NCI-H2227 (cell line): ENCODE data around the gene PHF21A.
A peak's percentile ranks its signal among the peaks of the same experiment; 100 is the strongest.

ENCODE experiments used
- DNase-seq: peaks from one replicate; lab custom pipeline; 2025; ENCODE audit not compliant: unreplicated experiment; lab: John Stamatoyannopoulos, UW

PHF21A gene

DNA sequence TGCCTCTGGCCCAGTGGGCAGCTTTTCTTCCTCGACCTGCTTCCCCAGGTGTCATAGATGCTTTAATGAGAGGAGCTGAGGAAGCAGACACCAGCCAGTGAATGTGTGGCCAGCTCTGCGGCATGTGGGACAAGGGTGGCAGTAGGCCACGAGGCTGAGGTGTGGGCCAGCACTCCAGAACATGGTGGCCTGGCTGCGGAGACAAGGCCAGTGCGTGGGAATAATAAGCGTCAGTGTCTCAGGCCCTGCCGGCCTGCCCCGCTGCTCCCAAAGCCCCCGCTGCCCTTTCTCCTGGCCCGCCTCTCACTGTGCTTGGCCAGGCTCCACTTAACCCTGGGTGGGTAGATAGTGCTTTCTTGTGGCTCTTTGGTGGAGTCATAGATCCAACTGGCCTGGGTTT lies 233.7 kb downstream of the PHF21A start:
- no peak for DNase-seq

DNA sequence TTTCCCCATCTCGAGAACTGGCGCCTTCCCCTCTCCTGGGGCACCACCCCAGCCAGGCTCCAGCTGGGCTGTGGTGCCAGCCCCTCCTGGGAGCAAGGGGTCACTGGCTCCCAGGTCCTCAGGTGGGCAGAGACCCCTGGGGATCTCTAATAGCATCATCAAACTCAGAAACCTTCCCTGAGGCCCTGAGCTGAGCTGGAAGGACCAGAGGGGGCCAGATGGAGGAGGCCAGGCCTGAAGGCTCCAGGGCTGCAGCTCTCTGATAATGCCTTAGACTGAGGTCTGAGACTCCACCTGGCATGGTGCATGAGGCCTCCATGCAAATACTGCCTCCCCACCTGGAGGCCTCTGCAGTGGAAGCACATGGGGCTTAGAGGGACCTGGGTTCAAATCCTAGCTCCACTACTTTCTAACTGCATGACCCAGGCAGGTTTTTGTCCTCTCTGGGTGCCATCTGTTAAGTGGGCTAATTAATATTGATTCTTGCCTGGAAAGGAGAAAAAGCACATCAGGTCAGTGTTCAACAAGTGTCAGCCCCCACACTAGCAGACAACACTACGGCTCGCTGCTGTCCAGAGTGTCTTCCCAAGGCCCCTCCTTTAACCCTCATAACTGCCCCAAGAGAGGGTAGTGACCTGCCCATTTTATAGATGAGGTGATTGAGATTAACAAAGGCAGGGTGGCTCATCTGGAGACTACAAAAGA lies 234.3 kb downstream of the PHF21A start:
- DNase-seq: no peak

DNA sequence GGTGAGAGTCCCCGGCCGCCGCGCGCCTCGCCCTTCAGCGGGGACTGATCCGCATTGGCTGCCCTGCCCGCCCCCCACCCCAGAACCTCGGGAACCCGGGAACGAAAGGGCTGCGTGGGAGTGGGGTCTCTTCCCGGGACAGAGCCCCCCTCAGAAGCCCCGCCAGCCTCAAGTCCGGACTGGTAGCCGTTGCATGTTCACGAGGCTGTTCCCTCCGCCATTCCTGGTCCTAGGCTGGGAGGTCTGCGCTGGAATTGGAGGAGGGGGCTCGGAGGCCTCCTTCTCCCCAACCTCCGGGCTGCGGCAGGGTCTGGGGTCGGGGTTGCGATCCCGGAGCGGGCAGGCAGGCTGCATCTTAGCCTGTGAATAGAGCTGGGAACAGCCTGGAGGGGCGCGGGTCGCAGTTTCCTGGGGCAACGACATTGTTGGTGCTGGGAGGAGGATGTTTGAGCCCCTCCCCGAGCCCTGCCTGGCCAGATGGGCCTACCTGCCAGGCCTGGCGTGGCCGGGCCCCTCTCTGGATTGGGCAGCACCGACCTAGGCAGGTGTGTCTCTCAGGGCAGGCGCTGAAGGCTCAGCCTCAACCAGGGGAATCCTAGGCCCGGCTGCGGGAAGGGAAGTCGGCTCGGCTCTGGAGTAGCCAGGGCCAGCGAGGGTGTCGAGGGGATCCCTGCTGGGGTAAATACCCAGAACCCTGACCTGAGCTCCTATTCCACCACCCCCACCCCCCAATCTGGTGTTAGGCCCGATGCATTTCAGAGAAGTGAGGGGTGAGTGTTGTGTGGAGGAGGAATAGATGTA lies 235.1 kb downstream of the PHF21A start:
- peak; percentile 33 for DNase-seq

DNA sequence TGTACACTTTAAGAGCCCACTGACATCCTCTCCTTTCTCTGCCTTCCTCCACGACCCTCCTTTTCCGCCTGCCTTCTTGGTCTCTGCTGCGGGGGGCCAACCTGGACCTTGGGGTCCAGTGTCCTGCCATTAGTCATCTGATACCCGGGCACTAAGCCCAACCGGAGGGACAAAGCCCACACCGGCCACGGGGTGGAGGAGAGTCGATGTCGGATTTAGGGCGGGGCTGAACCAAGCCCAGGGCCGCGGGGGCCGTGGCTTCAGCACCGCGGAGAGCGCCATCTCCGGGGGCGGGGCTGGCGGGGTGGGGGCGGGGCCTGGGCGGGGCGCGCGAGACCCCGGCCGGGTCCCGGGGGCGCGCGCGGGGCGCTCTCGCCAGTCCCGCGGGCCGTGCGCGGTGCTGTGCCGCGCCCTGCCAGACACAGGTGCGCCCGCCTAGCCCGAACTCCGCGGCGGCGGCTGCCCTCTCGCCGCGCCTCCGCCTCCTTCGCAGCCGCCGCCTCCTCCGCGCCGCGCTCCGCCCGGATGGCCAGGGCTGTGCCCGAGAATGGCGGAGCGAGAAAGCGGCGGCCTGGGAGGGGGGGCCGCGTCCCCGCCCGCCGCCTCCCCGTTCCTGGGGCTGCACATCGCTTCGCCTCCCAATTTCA lies 235.9 kb downstream of the PHF21A start, which contains the start of gene MAPK8IP1:
MAPK8IP1 (plus strand) TSS at position 378 of the 647 bp plus-strand sequence; CDS start at position 548, 170 bp downstream.
- DNase-seq: peak; percentile 85

DNA sequence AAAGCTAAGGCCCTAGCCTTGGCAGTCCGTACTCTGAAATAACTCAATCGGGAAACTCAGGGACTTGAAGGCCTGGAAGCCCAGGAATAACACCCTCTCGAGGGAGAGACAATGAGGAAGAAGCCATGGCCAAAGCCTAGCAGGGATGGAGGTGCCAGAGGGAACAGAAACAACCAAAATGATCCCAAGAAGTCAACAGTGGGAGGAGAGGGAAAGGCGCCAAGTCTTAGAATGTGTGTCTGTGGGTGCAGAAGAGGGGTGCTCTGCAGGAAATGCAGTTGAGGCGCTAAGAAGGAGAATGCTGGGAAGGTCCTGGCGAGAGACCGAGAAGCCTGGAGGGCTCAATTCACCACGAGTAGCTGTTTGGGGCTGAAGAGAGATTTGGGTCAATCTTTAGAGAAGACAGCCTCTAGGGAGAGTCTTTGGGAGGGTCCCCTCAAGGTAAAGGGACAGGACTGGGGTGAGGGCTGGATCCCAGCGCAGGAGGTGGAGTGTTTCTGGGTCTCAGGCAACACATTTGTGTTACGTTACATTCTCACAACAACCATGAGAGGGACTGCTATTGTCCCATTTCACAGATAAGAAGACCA lies 236.6 kb downstream of the PHF21A start:
- no peak for DNase-seq
